Naive thymus-derived CD4-positive, alpha-beta T cell (primary cell): ENCODE data around the gene LIPH. TPM values are rescaled to one million over a fixed set of nuclear protein-coding genes. Genes with fewer than 3 reads are reported as not detected.

ENCODE experiments used
- ATAC-seq: fragments of 150-1000 bp; cut with Tn5 transposase; 2 replicates; pipeline ENCODE4 v1.10.0; 2021; ENCODE audit warnings: mild to moderate bottlenecking, moderate library complexity
- CTCF ChIA-PET: fragments of 350-600 bp; sonication (Branson Sonifier 250); formaldehyde crosslinking; loops from one replicate; lab custom pipeline; 2021; ENCODE audit warnings: antibody characterized with exemption; lab: Charles Lee
- POLR2A ChIA-PET: fragments of 350-600 bp; sonication (Branson Sonifier 250); formaldehyde crosslinking; loops from one replicate; lab custom pipeline; 2021; ENCODE audit warnings: antibody characterized with exemption, inconsistent platforms; lab: Charles Lee
- DNase-seq, 9 donors: peaks; one replicate each; pipeline versions ENCODE4 v3.0.0 to v3.0.0-alpha.2; 2020 to 2022; ENCODE audit warnings: mixed read lengths in 1 of 9
- H3K27ac ChIP-seq: one replicate; pipeline ENCODE4 v1.7.0; 2013; ENCODE audit warnings: mild to moderate bottlenecking, low read depth, low read length, moderate library complexity
- H3K27me3 ChIP-seq, 2 donors: one replicate each; pipeline ENCODE4 v1.7.0; 2013; ENCODE audit warnings: low read length in 2 of 2, mild to moderate bottlenecking in 2 of 2, moderate library complexity in 2 of 2; ENCODE audit not compliant: control insufficient read depth in 2 of 2, insufficient read depth in 2 of 2
- H3K36me3 ChIP-seq, 3 experiments: 1 replicate in 2 of 3; 2 replicates in 1 of 3; pipeline ENCODE4 v1.7.0; 2013; ENCODE audit warnings: low read length in 3 of 3, mild to moderate bottlenecking in 3 of 3, moderate library complexity in 1 of 3; ENCODE audit not compliant: insufficient read depth in 3 of 3, control insufficient read depth in 2 of 3
- H3K4me1 ChIP-seq, 2 donors: one replicate each; pipeline ENCODE4 v1.7.0; 2013; ENCODE audit warnings: low read length in 2 of 2, mild to moderate bottlenecking in 2 of 2, moderate library complexity in 1 of 2; ENCODE audit not compliant: control insufficient read depth in 2 of 2, insufficient read depth in 2 of 2
- H3K4me3 ChIP-seq: 2 replicates; pipeline ENCODE4 v1.7.0; 2013; ENCODE audit warnings: mild to moderate bottlenecking, low read length
- H3K9me3 ChIP-seq, 3 experiments: 1 replicate in 2 of 3; 2 replicates in 1 of 3; pipeline ENCODE4 v1.7.0; 2013; ENCODE audit warnings: low read length in 3 of 3; ENCODE audit not compliant: control insufficient read depth in 2 of 3
- H3K27ac Mint-ChIP-seq, 9 donors: one replicate each; pipeline ENCODE4 v1.8.0; 2020 to 2022; ENCODE audit warnings: mixed read lengths in 9 of 9, mild to moderate bottlenecking in 8 of 9, moderate library complexity in 5 of 9, inconsistent platforms in 2 of 9
- H3K27me3 Mint-ChIP-seq, 5 donors: one replicate each; pipeline ENCODE4 v1.8.0; 2021 to 2022; ENCODE audit warnings: mixed read lengths in 5 of 5, mild to moderate bottlenecking in 1 of 5
- H3K36me3 Mint-ChIP-seq, 5 donors: one replicate each; pipeline ENCODE4 v1.8.0; 2020 to 2022; ENCODE audit warnings: mixed read lengths in 5 of 5, mild to moderate bottlenecking in 3 of 5, inconsistent platforms in 1 of 5
- H3K4me1 Mint-ChIP-seq, 7 donors: one replicate each; pipeline ENCODE4 v1.8.0; 2020 to 2022; ENCODE audit warnings: mixed read lengths in 7 of 7, mild to moderate bottlenecking in 3 of 7, inconsistent platforms in 1 of 7
- H3K4me3 Mint-ChIP-seq, 10 donors: one replicate each; pipeline ENCODE4 v1.8.0; 2020 to 2022; ENCODE audit warnings: mild to moderate bottlenecking in 10 of 10, mixed read lengths in 10 of 10, moderate library complexity in 6 of 10, inconsistent platforms in 2 of 10
- H3K9me3 Mint-ChIP-seq, 11 donors: one replicate each; pipeline ENCODE4 v1.8.0; 2020 to 2022; ENCODE audit warnings: mixed read lengths in 11 of 11, mild to moderate bottlenecking in 4 of 11, inconsistent platforms in 1 of 11, moderate library complexity in 1 of 11
- intact Hi-C, 2 donors: fragments of 100-400 bp; cut with micrococcal nuclease; formaldehyde crosslinking; loops; one replicate each; pipeline ENCODE4 v1.15.1; 2023
- polyA plus RNA-seq, 2 donors: library from polyadenylated mRNA; unstranded; fragments of 300-500 nt; fragmentation: Illumina TruSeq; gene quantifications; one replicate each; pipeline ENCODE4 v1.2.3, GENCODE V29; 2021
- total RNA-seq, 6 experiments: library from RNA in 5 of 6; stranded (reverse) in 5 of 6; gene quantifications; 1 replicate in 5 of 6; 2 replicates in 1 of 6; pipeline ENCODE4 v1.2.3 and lab custom pipeline; 2021 to 2026

Gene LIPH
- total and polyA plus RNA-seq, 7 experiments from 2014 or later: not detected

GRCh38 chr3:185521349-185522138, 30.8 kb downstream of the LIPH start:
- intact Hi-C loops: no loop called here
- no peak overlapping the region for H3K27ac ChIP-seq
- no peaks in the 10 kb centered on the region for H3K4me1 ChIP-seq
- Mint-ChIP-seq H3K27ac (no peak overlapping the region), H3K36me3 (no peaks in the 10 kb centered on the region), H3K4me3 (no peak overlapping the region), H3K4me1 (no peaks in the 10 kb centered on the region), H3K9me3 (no peaks in the 10 kb centered on the region), H3K27me3 (peaks cover 15 to 44% (median 20%) of the 10 kb centered on the region in 5 donors)
- no peaks in the 10 kb centered on the region for H3K27me3 ChIP-seq
- H3K36me3 ChIP-seq: no peaks in the 10 kb centered on the region
- ChIA-PET CTCF (interaction anchor here (0.7 kb wide), 1 partner anchor 54 kb away, joined by 3 read pairs; no protein-coding TSS in a partner anchor), POLR2A (no interaction called here)
- H3K9me3 ChIP-seq: no peaks in the 10 kb centered on the region
- H3K4me3 ChIP-seq: no peak overlapping the region
- DNase-seq: no peak
- no peak for ATAC-seq

GRCh38 chr3:185519021-185519420, 33.4 kb downstream of the LIPH start:
- no peak for DNase-seq
- Histone ChIP-seq H3K27ac (no peak overlapping the region), H3K9me3 (no peaks in the 10 kb centered on the region), H3K4me3 (no peak overlapping the region), H3K4me1 (no peaks in the 10 kb centered on the region), H3K36me3 (no peaks in the 10 kb centered on the region), H3K27me3 (no peaks in the 10 kb centered on the region)
- POLR2A ChIA-PET: no interaction called here
- Mint-ChIP-seq H3K36me3 (no peaks in the 10 kb centered on the region), H3K4me3 (no peak overlapping the region), H3K27me3 (peaks cover 8 to 34% (median 16%) of the 10 kb centered on the region in 5 donors), H3K4me1 (no peaks in the 10 kb centered on the region), H3K27ac (no peak overlapping the region), H3K9me3 (no peaks in the 10 kb centered on the region)
- CTCF ChIA-PET: no interaction called here
- ATAC-seq: no peak
- intact Hi-C loops: no loop called here

DNA sequence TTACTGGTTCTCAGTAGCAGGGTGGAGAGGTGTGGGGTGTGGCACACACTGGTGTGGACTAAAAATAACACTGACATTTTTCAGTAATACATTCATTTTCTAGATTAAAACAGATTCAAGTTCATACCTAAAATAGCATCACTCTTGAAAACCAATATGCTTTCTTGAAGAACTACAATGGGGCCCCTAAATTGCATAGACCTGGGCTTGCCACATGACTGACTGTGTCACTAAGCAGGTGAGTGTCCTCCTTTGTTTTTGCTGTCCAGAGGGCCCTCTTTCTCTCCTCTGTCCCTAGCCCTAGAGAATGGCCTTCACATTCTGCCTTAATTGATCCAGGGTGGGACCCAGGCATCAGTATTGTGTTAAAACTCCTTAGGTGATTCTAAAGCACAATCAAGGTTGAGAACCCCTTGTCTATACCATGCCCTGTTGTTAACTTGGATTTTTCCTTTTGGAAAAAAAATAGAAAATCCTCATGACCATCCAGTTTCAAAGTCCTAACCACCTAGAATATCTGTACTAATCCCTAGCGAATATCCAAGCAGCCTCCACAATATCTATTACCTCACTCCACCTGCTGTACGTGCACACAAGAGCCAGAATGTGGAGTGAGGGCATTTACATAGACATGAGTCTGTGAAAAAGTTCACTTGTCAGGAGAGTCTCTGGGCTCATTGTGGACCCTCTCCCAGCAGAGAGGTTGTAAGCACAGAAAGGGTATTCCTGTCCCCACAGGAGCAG, 34.8 kb downstream of the LIPH start:
- H3K27ac Mint-ChIP-seq: no peak overlapping the region
- no peak for DNase-seq
- peaks cover 6 to 28% (median 12%) of the 10 kb centered on the region in 5 donors for H3K27me3 Mint-ChIP-seq

DNA sequence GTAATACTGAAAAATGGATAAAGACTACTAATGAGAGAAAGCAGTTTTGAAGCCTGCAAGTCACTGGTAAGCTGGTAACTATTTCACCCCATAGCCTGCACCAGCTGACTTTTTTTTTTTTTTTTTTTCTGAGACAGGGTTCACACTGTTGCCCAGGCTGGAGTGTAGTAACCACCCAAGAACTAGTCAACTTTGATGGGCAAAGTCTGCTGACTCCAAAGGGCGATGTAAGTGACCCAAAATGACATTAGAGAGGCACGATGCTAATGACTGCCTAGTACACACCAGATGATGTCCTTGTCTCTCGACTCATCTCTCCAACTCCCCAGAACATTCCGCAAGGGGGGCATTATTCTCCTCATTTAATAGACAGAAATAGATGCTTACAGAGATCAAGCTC, 40.7 kb downstream of the LIPH start:
- Mint-ChIP-seq H3K36me3 (no peaks in the 10 kb centered on the region), H3K4me3 (no peak overlapping the region), H3K4me1 (no peaks in the 10 kb centered on the region), H3K27me3 (peaks cover 0 to 5% (median 0%) of the 10 kb centered on the region in 5 donors), H3K27ac (no peak overlapping the region), H3K9me3 (no peaks in the 10 kb centered on the region)
- Histone ChIP-seq H3K9me3 (no peaks in the 10 kb centered on the region), H3K4me1 (no peaks in the 10 kb centered on the region), H3K27ac (no peak overlapping the region), H3K36me3 (no peaks in the 10 kb centered on the region), H3K4me3 (no peak overlapping the region), H3K27me3 (no peaks in the 10 kb centered on the region)
- intact Hi-C loops: no loop called here
- DNase-seq (no peak), ATAC-seq (no peak)
- POLR2A ChIA-PET: no interaction called here
- CTCF ChIA-PET: no interaction called here

More for the DNA sequence above, 34.8 kb downstream of the LIPH start:
- Histone ChIP-seq H3K9me3 (no peaks in the 10 kb centered on the region), H3K36me3 (no peaks in the 10 kb centered on the region), H3K27ac (no peak overlapping the region), H3K27me3 (no peaks in the 10 kb centered on the region), H3K4me1 (no peaks in the 10 kb centered on the region), H3K4me3 (no peak overlapping the region)
- no peaks in the 10 kb centered on the region for H3K9me3 Mint-ChIP-seq
- H3K4me3 Mint-ChIP-seq: no peak overlapping the region
- intact Hi-C loops: no loop called here
- no peaks in the 10 kb centered on the region for H3K4me1 Mint-ChIP-seq
- no peak for ATAC-seq
- H3K36me3 Mint-ChIP-seq: no peaks in the 10 kb centered on the region
- ChIA-PET CTCF (no interaction called here), POLR2A (no interaction called here)

DNA sequence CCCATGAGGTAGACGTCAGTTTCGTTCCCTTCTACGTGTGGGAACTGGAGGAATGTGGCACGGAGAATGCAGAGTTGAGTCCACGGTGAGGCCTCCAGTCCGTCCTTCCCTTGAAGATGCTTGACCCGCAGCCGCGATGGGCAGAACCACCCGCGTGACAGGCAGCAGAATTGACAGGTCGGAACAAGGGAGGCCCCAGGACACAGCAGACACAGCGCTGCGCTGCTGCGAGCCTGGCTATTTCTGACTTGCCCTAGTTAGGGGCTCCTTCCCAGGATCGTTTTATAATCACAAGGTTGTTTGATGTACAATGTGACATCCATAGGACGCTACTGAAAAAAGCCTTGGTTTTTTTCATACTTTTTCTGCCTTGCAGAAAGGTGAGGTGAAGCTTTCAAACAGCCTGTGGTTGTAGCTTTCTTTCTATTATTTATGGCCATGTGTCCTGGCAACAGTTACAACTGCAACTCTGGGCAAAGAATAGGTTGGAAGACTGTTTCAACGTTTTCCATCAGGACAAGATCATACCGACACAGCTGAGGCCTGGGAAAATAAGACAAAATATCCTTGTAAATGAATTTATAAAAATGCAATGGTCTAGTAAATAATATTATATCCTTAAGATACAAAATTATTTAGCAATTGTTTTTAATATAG, 43.9 kb downstream of the LIPH start:
- H3K9me3 Mint-ChIP-seq: no peaks in the 10 kb centered on the region
- Histone ChIP-seq H3K36me3 (no peaks in the 10 kb centered on the region), H3K27ac (no peak overlapping the region), H3K4me1 (no peaks in the 10 kb centered on the region), H3K4me3 (no peak overlapping the region), H3K9me3 (no peaks in the 10 kb centered on the region), H3K27me3 (no peaks in the 10 kb centered on the region)
- POLR2A ChIA-PET: no interaction called here
- no peaks in the 10 kb centered on the region for H3K4me1 Mint-ChIP-seq
- ATAC-seq: no peak
- H3K27ac Mint-ChIP-seq: no peak overlapping the region
- H3K27me3 Mint-ChIP-seq: peaks cover 0 to 2% (median 0%) of the 10 kb centered on the region in 5 donors
- CTCF ChIA-PET: no interaction called here
- no peaks in the 10 kb centered on the region for H3K36me3 Mint-ChIP-seq
- intact Hi-C loops: no loop called here
- no peak for DNase-seq
- no peak overlapping the region for H3K4me3 Mint-ChIP-seq

DNA sequence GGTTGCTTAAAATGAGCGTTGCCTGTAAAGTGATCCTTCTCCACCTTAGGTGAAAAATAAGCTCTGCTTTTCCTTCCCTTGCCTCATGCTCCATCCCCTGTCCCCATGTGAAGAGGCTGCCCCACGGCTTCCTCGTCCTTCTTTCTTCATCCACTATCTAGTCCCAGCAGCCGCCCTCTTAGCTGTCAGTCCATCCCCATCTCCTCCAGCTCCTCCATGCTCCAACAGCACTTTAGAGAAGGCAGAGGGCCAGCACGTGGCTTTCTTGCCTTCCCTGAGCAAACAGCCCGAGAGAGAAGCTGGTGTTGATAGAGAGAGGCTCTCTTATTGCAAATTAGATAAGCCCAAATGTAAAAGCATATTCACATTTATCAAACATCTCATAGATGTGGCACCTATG, 44.5 kb downstream of the LIPH start:
- Histone ChIP-seq H3K4me1 (no peaks in the 10 kb centered on the region), H3K27me3 (no peaks in the 10 kb centered on the region), H3K27ac (no peak overlapping the region), H3K36me3 (no peaks in the 10 kb centered on the region), H3K9me3 (no peaks in the 10 kb centered on the region), H3K4me3 (no peak overlapping the region)
- H3K27ac Mint-ChIP-seq: no peak overlapping the region
- POLR2A ChIA-PET: no interaction called here
- CTCF ChIA-PET: no interaction called here
- no peak overlapping the region for H3K4me3 Mint-ChIP-seq
- no peaks in the 10 kb centered on the region for H3K9me3 Mint-ChIP-seq
- ATAC-seq (no peak), DNase-seq (no peak)
- H3K36me3 Mint-ChIP-seq: no peaks in the 10 kb centered on the region
- H3K4me1 Mint-ChIP-seq: no peaks in the 10 kb centered on the region
- H3K27me3 Mint-ChIP-seq: no peaks in the 10 kb centered on the region
- intact Hi-C loops: no loop called here
